Lung (tissue), 12 donors: Measurements from ENCODE around the gene ITGA5. TPM values are rescaled to one million over a fixed set of nuclear protein-coding genes. Genes with fewer than 3 reads are reported as not detected.
A peak's percentile ranks its signal among the peaks of the same experiment; 100 is the strongest.

Experiments used
- ATAC-seq: fragments of 200-7000 bp; cut with Tn5 transposase; one replicate; pipeline ENCODE4 v1.9.1; 2020; ENCODE audit warnings: moderate number of reproducible peaks; ENCODE audit not compliant: insufficient read depth, low FRiP score
- DNase-seq, 3 donors: peaks; one replicate each; pipeline ENCODE4 v3.0.0-alpha.2; 2013 to 2017
- H3K27ac ChIP-seq, 2 donors: one replicate each; pipeline ENCODE4 v1.5.1; 2013; ENCODE audit warnings: mild to moderate bottlenecking in 2 of 2, moderate library complexity in 2 of 2, control low read depth in 1 of 2, inconsistent platforms in 1 of 2, low read depth in 1 of 2, low read length in 1 of 2
- H3K27me3 ChIP-seq, 3 donors: one replicate each; pipeline ENCODE4 v1.5.1; 2013; ENCODE audit warnings: low read length in 2 of 3; ENCODE audit not compliant: control insufficient read depth in 3 of 3, insufficient read depth in 3 of 3
- H3K36me3 ChIP-seq, 4 donors: one replicate each; pipeline ENCODE4 v1.5.1; 2013; ENCODE audit warnings: low read length in 4 of 4, mild to moderate bottlenecking in 1 of 4, moderate library complexity in 1 of 4; ENCODE audit not compliant: control insufficient read depth in 4 of 4, insufficient read depth in 4 of 4
- H3K4me1 ChIP-seq, 5 donors: one replicate each; pipeline ENCODE4 v1.5.1; 2013; ENCODE audit warnings: low read length in 5 of 5, mild to moderate bottlenecking in 2 of 5, moderate library complexity in 1 of 5; ENCODE audit not compliant: control insufficient read depth in 5 of 5, insufficient read depth in 5 of 5
- H3K4me3 ChIP-seq: one replicate; pipeline ENCODE4 v1.5.1; 2013; ENCODE audit warnings: mild to moderate bottlenecking, control low read depth, moderate library complexity
- H3K9ac ChIP-seq, 2 donors: one replicate each; pipeline ENCODE4 v1.5.1; 2013; ENCODE audit warnings: low read length in 2 of 2, control low read depth in 1 of 2; ENCODE audit not compliant: insufficient read depth in 1 of 2
- H3K9me3 ChIP-seq, 4 donors: one replicate each; pipeline ENCODE4 v1.5.1; 2013; ENCODE audit warnings: low read length in 3 of 4, mild to moderate bottlenecking in 1 of 4, moderate library complexity in 1 of 4; ENCODE audit not compliant: control insufficient read depth in 4 of 4, insufficient read depth in 3 of 4
- WGBS, 2 donors: extraction: QIAGEN DNeasy Blood & Tissue Kit; methylation state at CpG; one replicate each; pipeline ENCODE4 v1.1.7; 2013; 5-methylcytosine and 5-hydroxymethylcytosine counted together
- polyA plus RNA-seq, 2 donors: library from polyadenylated mRNA; stranded (reverse); fragments of 200-250 nt; gene quantifications; one replicate each; pipeline ENCODE4 v1.2.1, GENCODE V29; 2013
- total RNA-seq, 2 donors: library from RNA; depleted of rRNA in 1 of 2; stranded (reverse); fragments of >200 nt in 1 of 2; gene quantifications; one replicate each; pipeline ENCODE4 v1.2.1, GENCODE V29; 2014 to 2021
- TF ChIP-seq, protein P1 (sequence below): IDR thresholded peaks from 2 replicates; pipeline ENCODE4 v1.5.1; 2012; ENCODE audit warnings: mild to moderate bottlenecking; ENCODE audit errors: control extremely low read depth, extremely low read depth
- donor health status: control.
- donor health status: control.
- donor health status: Bipolar disorder and iron deficiency.
- donor health status: healthy.
- donor health status: DM: yes; HTN: yes; CAD: no.

The ITGA5 gene
- total and polyA plus RNA-seq, 4 donors: 39.8 to 134 (median 101) TPM

DNA sequence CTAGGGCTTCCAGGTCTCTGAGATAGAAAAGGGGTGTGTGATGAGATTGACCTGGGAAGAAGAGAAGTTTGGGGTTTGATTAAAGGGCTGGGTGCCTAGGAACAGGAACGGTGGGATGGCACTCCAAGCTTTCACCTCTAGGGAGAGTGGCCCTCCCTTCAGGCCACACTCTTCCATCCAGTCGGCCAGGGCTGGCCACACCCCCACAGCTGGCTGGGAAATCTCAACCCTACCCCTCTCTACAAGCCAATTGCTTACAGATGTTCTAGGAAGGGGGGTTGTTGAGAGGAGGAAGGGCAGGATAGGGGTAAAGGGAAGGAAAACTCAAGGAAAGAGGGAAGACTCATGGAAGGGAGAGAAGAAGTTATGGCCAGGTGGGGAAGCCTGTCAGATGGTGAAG lies 6.6 kb upstream of the ITGA5 start:
- H3K27ac ChIP-seq: no peak overlapping the region
- DNase-seq: peak in 2 of 3 donors; percentile 40 to 44
- H3K27me3 ChIP-seq: peaks cover 0 to 8% (median 0%) of the 10 kb centered on the region in 3 donors
- H3K4me3 ChIP-seq: no peak overlapping the region
- TF ChIP-seq, protein P1, sequence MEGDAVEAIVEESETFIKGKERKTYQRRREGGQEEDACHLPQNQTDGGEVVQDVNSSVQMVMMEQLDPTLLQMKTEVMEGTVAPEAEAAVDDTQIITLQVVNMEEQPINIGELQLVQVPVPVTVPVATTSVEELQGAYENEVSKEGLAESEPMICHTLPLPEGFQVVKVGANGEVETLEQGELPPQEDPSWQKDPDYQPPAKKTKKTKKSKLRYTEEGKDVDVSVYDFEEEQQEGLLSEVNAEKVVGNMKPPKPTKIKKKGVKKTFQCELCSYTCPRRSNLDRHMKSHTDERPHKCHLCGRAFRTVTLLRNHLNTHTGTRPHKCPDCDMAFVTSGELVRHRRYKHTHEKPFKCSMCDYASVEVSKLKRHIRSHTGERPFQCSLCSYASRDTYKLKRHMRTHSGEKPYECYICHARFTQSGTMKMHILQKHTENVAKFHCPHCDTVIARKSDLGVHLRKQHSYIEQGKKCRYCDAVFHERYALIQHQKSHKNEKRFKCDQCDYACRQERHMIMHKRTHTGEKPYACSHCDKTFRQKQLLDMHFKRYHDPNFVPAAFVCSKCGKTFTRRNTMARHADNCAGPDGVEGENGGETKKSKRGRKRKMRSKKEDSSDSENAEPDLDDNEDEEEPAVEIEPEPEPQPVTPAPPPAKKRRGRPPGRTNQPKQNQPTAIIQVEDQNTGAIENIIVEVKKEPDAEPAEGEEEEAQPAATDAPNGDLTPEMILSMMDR: no peak
- H3K36me3 ChIP-seq: no peaks in the 10 kb centered on the region
- H3K4me1 ChIP-seq: peaks cover 3 to 29% (median 19%) of the 10 kb centered on the region in 5 donors
- ATAC-seq: no peak
- no peak overlapping the region for H3K9ac ChIP-seq
- 49 to 57% methylated on average over 2 of the region's 2 CpGs for WGBS, 2 donors
- H3K9me3 ChIP-seq: no peaks in the 10 kb centered on the region

DNA sequence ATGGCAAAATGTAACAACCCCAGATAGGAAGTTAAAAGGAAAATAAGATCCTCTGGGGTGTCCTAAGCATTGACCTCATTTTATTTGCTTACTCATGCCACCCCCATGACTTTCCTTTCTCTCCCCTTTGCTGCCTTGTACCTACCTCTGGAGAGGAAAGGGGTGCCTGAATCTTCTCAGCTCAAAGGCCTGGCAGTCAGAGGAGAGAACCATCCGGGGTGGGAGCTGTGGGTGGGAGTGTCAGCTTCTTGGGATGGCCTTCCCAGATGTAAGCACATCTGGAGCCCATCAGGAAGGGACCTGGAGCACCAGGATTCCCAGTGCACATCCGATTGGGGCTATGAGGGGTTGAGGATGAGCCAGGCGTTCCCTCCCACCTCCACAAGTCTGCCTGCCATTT lies 5.2 kb upstream of the ITGA5 start:
- DNase-seq (no peak), ATAC-seq (no peak)
- H3K9me3 ChIP-seq: no peaks in the 10 kb centered on the region
- peaks cover 0 to 9% (median 0%) of the 10 kb centered on the region in 3 donors for H3K27me3 ChIP-seq
- H3K9ac ChIP-seq: no peak overlapping the region
- H3K4me3 ChIP-seq: no peak overlapping the region
- peaks cover 3 to 33% (median 30%) of the 10 kb centered on the region in 5 donors for H3K4me1 ChIP-seq
- H3K36me3 ChIP-seq: no peaks in the 10 kb centered on the region
- TF ChIP-seq, protein P1: no peak
- H3K27ac ChIP-seq: no peak overlapping the region
- 72 to 76% methylated on average over 3 of the region's 3 CpGs for WGBS, 2 donors

DNA sequence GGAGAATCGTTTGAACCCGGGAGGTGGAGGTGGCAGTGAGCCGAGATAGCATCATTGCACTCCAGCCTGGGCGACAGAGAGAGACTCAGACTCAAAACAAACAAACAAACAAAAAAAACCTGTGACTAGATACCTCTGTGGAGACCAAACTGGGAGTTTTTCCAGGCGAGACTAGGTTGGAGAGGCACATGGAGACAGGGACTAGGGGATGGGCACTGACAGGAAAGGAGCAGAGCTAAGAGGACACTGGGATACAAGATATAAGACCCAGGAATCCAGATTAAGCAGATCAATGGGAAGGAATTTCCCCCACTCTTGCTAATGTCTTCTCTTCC lies 4.7 kb upstream of the ITGA5 start:
- Histone ChIP-seq H3K4me3 (no peak overlapping the region), H3K36me3 (no peaks in the 10 kb centered on the region), H3K9ac (no peak overlapping the region), H3K27ac (no peak overlapping the region), H3K27me3 (peaks cover 0 to 9% (median 0%) of the 10 kb centered on the region in 3 donors), H3K9me3 (no peaks in the 10 kb centered on the region), H3K4me1 (peaks cover 3 to 28% (median 25%) of the 10 kb centered on the region in 5 donors)
- TF ChIP-seq, protein P1: no peak
- DNase-seq (no peak), ATAC-seq (no peak)
- WGBS, 2 donors: 76 to 89% methylated on average over 5 of the region's 5 CpGs

DNA sequence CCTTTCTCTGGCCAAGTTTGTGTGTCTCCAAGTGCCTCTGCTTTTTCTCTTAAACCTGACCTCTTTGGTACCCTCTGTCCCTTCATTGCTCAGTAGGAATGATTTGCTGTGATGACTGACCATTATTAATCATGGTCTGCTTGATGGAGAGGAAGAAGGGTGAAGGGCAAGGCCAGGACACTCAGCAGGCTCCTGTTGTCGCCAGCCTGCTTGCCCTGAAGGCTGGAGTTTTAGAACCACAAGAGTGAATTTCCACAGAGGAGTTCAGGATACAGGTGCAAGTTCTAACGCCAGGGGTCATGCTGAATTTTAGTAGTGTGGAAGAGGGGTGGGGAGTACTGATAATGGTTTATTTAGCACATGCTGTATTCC lies 2.8 kb upstream of the ITGA5 start:
- TF ChIP-seq, protein P1: no peak
- H3K27ac ChIP-seq: peak overlapping the region in 1 of 2 donors; percentile 94
- H3K4me1 ChIP-seq: peaks cover 4 to 26% (median 16%) of the 10 kb centered on the region in 5 donors
- H3K36me3 ChIP-seq: peaks cover 0 to under 1% (median 0%) of the 10 kb centered on the region in 4 donors
- H3K27me3 ChIP-seq: peaks cover 0 to 12% (median 0%) of the 10 kb centered on the region in 3 donors
- H3K4me3 ChIP-seq: no peak overlapping the region
- H3K9me3 ChIP-seq: no peaks in the 10 kb centered on the region
- no peak for DNase-seq
- no peak overlapping the region for H3K9ac ChIP-seq
- ATAC-seq: no peak
- WGBS, 2 donors: 71 to 73% methylated on average over 2 of the region's 2 CpGs
